ENCODE data around the gene TFCP2L1.
"Not testable (repeated sequence)": the region's sequence is repeated elsewhere in the genome, so short reads cannot be mapped to it uniquely, and the experiment has no call there.

TFCP2L1 gene

DNA sequence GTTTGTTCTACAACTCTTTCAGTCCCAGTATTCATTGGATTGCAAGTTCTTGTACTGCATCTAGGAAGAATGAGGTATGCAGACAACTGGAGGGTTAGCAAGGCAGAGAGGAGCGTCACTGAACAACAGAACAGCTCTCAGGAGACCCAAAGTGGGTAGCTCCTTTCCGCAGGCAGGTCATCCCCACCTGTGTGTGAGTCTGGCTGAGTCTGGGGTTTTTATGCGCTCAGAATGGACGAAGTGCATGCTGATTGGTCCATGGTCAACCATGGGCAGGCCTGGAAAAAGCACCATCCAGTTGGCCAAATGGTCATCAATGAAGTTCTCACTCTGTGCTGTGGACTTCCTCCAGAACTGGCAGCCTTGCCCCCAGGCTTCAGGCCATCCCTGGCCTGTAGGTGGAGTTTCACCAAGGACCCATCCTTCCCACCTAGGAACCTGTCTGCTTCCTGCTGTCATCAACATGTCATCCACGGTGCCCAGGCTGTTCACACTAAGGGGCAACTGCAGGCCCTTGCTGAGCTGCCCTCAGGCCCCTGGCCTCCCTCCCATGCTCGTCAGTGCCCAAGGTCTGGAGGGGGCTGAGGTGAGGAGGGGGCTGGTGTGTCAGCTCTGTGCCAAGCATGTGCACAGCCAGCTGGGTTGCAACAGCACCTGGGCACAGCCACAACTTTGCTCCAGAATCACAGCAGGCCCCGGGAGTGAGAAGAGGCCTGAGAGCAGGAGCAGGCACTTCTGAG, 11.1 kb upstream of the TFCP2L1 start:
- no peak for DNase-seq

DNA sequence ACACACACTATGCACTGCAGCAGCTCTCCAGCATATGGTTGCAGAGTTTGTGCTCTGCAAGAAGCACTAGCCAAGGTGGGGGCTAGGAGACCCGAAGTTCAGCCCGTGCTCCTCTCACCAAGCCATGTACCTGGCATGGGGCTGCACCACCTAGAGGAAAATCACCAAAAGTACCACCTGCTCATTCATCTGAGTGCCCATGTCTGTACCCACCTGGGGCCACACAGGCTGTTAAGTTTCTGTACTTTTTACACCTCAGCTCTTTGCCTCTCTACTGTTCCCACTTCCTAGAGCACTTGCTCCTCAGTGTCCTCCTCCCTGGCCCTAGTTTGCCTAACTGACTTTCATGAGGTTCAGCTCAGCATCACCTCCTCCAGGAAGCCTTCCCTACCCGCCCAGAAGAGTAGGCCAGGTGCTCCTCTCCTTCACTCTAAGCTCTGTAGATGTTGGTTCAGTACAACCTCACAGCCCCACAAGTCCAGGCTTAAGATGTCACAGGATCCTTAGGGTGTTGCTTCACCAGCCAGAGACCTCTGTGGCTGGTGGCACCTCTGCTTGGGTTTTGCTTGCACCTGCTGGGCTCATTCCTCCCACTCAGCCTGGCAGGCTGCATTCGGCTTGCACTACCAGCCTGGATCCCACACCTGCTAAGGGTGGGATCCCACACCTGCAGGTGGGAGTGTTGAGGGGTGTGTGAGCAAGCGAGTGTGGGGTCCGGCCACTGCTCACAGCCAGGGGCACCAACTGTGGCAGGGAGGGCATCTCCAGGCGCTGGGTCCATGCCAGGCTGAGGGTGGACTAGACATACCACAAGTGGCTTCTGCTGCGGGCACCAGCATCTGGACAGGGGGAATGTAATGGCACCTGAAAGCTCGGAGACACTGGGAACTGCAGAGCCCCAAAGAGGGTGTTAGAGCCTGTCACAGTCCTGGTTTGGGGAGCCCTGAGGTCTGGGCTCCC, 10.2 kb upstream of the TFCP2L1 start:
- DNase-seq: no peak

DNA sequence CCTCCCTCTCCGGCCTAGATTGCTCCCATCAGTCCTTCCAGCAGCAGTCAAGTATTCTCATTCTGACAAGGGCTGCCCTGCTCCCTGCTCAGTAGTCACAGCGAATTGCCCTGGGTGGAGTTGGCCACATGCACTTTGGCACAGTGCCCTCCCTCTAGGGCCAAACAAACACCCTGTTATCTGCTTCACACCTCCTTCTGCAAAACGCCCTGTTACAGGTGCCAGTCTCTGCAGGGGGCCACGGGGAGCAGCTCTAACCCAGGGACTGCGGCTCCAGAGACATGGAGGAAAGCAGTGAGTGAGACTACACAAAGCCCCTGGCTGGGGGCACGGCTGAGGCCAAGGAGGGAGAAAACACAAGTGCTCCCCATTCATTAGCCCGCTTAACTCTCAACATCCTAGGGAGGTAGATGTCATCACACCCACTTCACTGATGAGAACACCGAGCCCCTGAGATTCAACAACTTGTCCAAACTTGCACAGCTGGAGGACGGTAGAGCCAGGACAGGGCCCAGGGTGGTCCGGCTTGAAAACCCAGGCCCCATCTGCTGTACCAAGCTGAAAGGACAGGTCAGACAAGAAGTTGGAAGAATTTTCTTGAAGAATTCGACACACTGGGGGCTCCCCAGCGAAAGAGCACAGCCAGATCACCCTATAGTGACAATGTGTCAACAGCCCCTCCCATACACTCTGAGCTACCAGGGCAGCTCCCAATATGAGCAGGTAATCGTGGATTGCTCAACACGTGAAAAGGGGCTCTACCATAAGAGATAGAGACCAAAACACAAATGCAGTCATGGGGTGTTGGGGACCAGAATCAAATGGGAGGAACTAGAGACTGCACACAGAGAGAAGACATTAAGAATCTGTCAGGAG, 8.7 kb upstream of the TFCP2L1 start:
- DNase-seq: peak; percentile 30

DNA sequence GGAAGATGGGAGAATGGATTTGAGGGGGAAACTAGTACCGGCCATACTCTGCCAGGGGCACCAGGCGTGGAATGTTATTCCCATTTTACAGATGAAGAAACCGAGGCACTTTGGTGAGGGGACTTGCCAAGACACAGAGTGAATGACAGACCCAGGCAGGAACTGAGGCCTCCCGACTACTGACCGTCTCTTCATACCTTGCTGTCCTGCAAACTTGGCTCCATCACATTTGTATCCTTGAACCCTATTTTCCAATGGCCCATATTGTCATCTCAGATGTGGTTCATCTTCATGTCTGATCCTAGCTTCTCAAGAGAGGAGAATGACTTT, 6.2 kb upstream of the TFCP2L1 start:
- no peak for DNase-seq

DNA sequence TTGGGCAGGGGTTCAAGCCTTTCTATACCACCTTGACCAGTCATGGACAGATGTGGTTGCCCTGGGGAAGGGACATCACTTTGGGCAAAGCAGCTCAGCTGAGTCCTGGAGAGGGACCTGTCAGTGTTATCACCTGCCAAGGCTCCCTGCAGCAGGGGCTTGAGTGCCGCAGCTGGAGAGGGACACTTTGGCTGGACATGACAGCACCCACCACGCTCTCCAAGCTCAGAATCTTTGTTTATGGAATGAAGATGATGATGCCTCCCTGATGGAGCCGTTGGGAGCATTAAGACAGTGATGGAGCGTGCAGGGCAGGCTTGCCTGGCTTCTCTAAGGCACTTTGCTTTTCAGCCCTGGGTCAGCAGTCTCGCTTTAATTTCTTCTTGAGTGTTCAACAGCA, 4.3 kb upstream of the TFCP2L1 start:
- no peak for DNase-seq

DNA sequence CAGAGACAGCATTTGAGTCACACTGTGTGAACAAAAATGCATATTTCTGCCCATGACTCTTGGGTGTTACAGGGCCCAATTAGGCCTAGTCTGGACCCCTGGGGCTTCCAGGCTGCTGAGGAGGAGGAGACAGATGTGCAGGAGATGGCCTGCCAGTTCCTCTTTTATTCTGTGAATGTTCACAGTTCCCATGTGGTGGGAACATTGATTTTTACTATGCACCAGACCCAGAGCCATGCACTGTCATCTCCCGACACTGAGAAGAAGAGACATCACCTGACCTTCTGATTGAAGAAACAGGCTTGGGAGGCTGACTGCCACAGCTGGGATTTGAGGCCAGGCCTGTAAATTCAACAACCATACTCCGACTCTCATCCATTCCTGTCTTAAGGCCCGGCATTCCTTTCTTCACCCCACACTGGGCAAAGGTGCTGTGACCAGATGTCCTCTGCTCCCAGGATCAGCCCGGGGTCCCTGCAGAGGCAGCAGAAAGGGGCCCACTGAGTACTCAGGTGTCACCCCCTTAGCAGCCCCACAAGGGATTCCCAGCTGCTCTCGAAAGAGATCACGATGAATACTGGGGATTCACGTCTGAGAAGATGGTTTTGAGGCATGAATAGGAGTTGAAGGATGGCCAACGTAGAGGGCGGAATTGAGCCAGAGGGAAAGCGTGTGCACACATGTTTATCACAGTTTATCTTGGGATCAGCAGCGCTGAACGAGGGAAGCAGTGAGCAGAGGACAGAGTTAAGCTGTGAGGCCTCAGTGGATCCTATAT, 3.6 kb upstream of the TFCP2L1 start:
- DNase-seq: no peak

DNA sequence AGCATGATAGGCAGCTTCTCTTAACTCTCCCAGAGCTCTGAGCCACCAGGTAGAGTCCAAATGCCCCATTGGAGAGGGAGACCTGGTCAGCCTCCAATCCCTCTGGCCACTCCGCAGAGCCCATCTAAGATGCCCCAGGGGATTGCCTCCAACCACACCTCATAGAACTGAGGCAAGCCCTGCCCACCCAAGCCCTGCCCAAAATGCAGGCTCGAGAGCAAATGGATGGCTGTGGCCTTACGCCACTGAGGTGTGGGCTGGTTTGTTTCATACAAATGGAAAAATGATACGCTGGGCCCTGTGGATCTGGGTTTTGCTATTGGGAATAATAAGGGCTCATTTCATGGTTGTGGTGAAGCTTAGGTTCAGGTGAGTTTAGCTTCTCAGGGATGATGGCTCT, 3.0 kb upstream of the TFCP2L1 start:
- no peak for DNase-seq

DNA sequence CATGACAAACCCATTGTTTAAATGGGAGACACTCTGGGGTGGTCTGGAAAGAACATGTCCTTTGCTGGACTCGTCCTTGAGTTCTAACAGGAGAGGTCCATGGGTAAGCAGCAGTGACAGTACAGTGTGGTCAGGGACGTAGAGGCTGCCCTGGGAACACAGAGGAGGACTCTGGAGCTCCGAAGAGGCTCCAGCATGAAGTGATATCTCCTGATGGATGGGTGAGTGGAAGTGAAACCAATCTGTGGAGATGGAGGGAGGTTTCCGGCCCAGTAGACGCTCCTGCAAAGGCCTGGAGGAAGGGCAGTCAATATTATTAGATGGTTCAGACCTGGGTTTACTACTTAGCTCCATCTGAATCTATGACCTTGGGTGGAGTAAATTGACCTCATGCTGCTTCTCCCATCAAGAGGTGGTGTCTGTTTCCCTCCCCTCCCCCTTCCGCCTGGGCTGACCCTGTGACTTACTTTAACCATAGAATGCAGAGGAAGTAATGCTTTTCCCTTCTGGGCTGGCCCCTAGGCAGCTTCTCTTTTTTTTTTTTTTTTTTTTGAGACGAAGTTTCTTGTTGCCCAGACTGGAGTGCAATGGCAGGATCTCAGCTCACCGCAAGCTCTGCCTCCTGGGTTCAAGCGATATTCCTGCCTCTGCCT, 2.3 kb upstream of the TFCP2L1 start:
- no peak for DNase-seq

DNA sequence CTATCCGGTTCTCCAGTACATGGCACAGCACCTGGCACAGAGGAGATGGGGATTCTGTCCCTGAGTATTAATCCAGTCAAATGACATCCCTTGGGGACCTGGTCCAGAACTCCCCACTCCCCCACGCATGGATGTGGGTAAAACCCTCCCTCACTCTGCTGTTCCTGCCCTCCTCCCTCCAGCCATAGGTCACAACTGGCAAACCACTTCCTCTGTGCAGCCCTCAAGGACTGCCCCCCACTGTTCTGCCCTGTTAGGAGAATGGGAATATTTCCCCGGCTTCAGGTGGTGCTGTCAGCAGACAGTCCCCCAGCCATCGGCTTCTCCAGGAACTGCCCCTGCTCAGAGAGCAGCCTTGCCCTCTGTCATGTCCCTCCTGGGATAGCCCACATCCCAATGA, 1.5 kb upstream of the TFCP2L1 start:
- DNase-seq: no peak

DNA sequence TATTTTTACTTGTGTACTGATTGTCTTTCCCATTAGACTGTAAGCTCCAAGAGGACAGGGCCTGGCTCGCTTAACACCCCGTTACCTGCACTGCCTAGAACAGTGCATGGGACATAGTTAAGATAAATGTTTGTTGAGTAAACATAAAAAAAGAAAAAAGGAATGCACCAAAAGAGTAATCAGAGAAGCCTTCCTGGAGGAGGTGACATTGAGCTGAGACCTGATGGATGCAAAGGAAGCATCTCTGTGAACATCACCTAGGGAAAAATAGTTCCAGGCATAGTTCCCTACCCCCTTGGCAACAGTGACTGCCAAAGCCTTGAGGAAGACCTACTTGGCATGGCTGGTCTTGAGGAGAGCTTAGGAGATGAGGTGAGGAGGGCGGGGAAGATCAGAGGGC, 924 bp upstream of the TFCP2L1 start:
- DNase-seq: no peak

DNA sequence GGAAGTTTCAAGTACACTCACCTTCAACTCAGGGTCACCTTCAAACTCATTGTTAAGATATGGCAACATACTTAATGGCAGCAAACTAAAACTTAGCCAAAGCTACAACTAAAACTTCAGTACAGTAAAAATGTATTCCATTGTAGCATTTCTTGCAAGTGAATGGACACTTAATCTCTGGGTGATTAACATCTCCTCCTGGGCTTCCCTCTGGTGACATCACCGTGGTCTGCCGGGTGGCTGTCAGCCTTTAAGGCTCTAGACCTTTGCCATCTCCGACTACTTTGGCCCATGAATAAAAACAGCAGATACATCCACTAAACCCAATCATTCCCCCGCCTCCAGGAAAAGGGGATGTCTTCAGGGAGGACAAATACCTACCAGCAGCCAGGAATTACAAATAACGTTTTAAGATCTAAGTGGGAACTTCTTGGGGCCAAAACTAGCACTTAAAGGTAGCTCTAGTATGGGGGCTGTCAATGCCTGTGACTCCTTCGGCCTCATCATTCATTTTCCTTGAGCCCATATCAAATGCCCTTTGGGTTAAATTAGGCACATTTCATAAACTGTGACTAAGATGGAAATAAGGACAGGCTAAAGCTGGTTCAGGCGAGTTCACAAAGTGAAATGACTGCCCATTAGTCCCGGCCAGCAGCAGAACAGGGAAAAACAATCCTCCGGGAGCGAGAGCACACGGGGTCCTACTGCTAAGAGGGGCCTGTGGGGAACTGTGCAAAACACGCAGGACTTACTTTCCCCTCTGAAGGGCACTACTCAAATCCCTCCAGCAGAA, 1.1 kb downstream of the TFCP2L1 start:
- DNase-seq: no peak

DNA sequence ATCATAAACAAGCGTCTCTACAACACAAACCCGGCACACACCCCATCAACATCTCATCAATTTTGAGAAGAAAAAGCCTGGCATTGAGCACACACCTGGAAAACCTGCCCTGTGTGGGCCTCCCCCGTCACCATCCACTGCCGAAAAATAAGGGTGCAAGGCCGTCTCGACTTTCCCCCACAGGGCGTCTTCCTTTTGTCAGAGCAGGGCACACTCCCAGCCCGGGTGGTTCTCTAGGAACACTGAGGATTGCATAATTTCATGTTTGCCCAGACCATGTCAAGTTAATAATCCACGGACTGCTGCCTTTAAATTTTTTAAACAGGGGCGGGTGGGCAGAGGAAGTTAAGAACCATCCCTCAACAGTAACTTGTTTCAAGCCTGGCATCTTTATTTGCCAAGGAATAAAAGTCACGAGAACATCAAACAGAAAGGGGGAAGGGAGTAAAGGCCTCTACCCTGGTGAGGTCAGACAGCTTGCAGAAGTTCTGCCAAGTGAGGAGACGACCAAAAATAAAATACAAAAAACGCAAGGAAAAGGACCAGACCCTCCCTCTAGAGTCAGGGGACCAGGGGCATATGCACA, 2.1 kb downstream of the TFCP2L1 start:
- DNase-seq: no peak

DNA sequence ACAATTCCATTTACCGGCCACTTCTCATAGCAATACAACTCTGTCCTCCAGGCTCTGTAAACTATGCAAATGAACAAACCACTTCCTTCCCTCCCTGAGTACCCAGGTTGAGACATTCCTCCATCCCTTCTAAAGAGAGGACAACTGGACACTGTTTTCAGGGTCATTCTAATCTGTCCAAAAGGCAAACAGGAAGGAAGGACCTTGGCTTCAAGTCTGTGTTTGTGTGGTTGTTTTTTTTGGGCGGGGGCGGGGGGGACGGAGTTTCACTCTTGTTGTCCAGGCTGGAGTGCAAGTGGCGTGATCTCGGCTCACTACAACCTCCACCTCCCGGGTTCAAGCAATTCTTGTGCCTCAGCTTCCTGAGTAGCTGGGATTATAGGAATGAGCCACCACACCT, 3.3 kb downstream of the TFCP2L1 start:
- no peak for DNase-seq

DNA sequence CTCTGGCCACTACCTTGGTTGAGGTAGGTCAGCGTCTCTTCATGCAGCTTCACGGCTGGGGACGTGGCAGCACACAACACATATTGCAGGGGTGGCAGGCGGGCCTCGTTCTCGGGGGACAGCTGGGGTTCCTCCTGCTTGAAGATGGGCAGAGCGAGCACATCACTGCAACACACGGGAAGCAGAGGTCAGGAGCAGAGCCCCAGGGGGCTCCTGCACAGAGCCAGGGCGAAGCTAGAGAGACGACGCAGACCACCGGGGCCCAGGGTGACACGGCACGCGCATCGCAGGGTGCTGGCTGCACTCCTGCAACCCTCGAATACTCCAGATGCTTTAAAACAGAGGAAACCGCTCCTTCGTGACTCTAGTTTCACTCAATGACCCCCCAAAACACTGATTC, 3.9 kb downstream of the TFCP2L1 start:
- no peak for DNase-seq

DNA sequence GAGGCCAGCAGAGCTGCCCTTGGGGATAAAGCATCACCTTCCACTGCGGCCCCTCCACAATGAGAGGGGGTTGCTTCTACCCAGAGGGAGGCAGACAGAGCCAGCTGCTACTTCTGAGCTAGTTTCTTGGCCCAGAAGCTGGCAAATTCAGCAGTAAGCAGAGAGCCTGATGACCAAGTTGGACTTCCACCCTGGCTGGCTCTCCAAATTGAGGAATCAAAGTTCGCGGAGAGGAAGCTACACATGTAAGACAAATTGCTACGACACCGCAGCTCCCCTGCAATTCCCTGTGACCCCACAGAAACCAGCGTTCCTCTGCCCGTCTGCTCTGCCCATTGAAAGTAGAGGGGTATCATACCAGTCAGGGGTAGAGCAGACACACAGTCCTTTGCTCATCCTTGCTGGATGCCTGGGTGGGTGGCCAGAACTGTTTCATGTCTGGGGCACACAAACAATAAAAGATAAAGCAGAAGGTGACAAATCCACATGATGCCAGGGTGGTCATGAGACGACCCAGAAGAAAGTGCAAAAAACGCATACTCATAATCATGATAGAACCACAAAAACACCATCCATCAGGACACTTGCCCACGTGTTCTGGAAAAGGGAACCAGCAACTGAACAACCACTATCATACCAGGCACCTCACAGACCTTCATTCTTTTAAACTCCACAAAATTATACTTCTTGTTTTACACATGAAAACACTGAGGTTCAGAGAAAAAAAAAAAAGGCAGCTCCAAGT, 5.4 kb downstream of the TFCP2L1 start:
- no peak for DNase-seq

DNA sequence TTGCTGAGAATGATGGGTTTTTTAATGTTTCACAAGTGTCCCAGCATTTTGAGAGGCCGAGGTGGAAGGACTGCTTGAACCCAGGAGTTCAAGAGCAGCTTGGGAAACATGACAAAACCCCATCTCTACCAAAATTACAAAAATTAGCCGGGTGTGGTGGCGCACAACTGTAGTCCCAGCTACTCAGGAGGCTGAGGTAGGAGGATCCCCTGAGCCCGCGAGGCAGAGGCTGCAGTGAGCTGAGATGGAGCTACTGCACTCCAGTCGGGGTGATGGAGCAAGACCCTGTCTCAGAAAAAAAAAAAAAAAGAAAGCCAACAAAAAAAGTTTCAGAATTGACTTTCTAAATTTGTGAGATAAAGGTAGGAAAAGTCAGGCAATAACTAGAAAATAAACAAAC, 8.7 kb downstream of the TFCP2L1 start:
- no peak for DNase-seq

DNA sequence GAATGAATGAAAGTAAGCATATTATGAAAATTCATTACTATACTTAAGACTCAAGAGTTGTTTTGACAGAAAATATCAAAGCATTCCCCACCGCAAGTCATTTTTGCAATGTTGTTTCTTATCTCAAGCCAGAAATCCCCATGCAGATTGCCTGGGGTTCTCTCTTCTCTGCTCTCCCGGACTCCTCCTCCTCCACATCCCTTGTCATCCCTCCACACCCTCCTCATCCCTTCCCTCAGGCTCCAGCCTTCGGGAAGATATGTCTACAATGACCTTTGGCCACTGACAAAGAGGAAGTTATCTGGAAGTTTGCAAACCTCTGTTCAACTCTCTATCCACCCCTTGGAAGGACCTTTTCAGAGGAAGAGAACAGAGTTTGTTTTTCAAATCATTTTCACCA, 11.9 kb downstream of the TFCP2L1 start:
- no peak for DNase-seq

DNA sequence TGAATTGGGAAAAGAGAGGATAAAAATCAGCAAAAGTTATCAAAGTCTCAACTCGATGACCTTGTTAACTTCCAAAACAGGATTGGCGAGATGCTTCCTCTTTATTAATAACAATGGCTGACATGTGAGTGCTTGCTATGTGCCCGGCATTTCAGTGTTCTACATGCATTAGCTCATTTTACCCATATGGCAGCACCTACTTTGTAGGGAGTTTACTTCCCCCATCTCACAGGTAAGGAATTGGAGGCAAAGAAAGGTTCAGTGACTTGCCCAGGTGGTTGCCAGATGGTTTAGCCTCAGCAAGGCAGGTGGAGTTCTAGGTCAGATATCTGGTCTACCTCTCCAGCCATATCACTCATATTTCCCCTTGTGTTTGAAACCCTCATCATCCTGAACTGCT, 12.4 kb downstream of the TFCP2L1 start:
- DNase-seq: no peak

DNA sequence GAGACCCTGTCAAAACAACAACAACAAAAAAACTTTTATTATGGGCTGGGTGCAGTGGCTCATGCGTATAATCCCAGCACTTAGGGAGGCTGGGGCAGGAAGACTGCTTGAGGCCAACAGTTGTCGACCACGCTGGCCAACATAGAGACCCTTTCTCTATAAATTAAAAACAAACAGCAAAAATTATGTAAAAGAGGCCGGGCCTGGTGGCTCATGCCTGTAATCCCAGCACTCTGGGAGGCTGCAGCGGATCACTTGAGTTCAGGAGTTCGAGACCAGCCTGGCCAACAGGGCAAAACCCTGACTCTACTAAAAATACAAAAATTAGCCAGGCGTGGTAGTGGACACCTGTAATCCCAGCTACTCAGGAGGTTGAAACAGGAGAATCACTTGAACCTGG, 15.6 kb downstream of the TFCP2L1 start:
- DNase-seq: not testable (repeated sequence)

DNA sequence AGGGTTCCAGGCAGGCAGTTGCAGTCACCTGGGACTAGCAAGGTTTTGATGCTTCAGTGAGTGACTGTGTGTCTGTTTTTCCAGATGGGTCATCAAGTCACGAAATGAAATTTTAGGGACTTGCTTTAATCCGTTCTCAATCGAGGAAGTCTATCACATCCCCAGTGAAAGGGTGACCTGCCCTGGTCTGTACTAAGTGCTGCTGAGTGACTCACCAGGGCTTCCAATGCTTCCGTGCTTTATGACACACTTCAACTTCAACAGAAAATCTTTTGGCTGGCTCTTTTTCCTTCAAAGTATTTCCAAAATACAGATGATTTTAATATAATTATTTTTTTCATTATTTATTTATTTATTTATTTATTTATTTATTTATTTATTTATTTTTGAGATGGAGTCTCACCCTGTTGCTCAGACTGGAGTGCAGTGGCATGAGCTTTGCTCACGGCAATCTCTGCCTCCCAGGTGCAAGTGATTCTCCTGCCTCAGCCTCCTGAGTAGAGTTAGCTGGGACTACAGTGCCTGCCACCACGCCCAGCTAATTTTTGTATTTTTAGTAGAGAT, 18.4 kb downstream of the TFCP2L1 start:
- DNase-seq: no peak

Measured in NCI-H1092 treated with DMSO at 0.1 percent for 48 hours (cell line).